HT1080 (cell line): Measurements from ENCODE around the gene HEXIM1. TPM values are rescaled to one million over a fixed set of nuclear protein-coding genes. Genes with fewer than 3 reads are reported as not detected.
A peak's percentile ranks its signal among the peaks of the same experiment; 100 is the strongest.

Experiments
- DNase-seq: peaks from one replicate; pipeline ENCODE4 v3.0.0-alpha.2; 2015; ENCODE audit warnings: low read depth
- total RNA-seq: library from RNA; depleted of rRNA; stranded (reverse); fragments of >200 nt; shearing (Covaris generic); gene quantifications from 2 replicates; pipeline ENCODE4 v1.2.3, GENCODE V29; 2014

Gene HEXIM1
- total RNA-seq, 1 experiment from 2014 or later: 45.7 TPM

DNA sequence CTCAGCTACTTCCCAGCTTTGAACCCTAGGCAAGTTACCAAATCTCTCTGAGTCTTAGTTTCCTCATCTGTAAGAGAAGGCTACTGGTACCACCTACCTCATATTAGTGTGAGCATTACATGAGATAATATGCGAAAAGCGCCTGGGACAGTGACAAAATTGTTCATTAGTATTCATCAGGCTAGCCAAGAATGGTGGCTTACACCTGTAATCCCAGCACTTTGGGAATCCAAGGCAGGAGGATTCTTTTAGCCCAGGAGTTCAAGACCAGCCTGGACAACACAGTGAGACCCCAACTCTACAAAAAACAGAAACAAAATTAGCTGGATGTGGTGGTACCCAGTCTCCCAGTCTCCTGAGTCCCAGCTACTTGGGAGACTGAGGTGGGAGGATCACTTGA lies 19.3 kb upstream of the HEXIM1 start:
- DNase-seq: no peak

DNA sequence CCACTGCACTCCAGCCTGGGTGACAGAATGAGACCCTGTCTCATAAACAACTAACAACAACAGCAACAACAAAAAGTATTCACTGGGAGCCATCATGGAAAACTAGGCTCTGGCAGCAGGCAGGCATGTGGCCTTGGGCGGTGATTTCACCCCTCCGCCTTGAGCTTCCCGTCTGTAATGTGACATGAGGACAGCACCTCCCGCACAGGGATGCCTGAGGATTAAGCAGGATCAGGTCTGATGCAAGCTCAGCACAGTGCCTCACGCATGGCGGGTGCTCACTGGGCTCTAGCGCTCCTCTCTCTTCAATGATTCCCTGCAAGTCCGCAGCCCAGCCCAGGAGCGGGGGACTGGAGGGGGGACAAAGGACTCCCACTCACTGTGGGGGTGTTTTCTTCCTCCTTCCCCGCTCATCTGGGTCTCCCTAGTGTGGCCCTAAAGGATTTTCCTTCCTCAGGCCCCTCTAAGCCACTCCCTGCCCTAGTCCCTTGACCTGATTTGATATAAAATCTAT lies 18.8 kb upstream of the HEXIM1 start:
- DNase-seq: no peak

DNA sequence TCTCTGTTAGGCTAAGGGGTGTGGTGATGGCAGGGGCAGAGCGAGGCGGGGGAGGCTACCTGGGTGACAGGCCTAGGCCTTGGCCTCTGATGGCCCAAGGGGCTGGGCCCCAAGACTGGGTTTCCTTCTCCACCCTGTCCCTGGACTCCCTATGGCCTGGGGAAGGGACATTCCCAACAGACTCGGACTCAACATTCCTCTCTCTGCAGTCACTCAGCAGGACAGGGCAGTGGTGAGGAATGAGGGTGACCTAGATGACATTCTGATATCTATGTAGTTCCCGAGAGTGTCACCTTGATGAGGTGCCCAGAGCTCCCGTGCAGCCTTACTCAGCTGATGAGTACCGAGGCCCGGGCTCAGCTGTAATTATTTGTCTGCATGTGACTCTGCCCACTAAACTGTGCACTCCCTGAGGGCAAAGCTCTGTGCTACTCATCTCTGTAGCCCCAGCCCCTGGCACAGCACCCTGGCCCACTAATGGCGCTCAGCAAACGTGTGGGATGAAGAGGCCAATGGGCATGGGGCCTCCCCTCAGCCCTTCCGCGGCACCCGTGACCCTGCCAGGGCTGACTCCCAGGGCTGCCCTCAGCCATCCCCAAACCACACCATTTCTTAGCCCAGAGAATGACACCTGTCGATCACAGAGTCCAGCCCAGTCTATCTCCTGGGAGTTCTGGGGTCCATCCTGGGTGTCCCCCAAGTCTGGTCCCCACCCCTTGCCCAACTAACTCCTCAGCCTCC lies 18.2 kb upstream of the HEXIM1 start:
- DNase-seq: no peak

- DNase-seq: no peak
Measured at GRCh38 chr17:45130681-45131615, 17.3 kb upstream of the HEXIM1 start.

DNA sequence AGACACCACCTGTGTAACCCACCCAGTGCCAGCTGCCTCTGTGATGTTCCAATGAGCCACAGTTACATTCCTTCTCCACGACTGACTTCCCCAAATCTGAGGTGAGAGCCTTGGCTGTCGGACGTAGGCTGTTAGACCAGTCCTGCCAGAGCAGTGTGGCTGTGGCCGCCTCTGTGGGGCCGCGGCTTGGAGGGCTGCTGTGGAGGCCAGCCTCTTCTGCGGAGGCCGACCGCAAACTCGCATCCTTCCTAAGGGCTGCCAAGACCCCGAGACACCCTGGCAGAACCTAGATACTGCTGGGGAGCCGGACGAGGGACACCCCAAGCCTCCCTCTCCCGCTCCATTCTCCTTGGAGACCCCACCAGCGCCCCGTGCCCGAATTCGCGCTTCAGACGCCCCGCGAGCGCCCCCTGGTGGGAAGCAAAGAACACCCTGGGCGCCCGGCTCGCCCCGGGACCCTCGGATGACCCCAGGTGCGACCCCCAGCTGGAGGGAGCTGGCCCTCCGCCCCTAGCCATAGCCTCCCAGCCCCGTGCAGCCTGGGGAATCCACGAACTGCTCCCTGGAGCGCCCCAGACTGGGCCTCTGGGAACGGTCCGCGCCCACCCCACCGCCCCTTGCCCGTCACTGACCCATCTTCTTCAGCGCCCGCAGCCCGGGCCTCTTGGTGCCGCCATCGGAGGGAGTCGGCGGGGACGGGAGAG lies 16.5 kb upstream of the HEXIM1 start:
- no peak for DNase-seq

DNA sequence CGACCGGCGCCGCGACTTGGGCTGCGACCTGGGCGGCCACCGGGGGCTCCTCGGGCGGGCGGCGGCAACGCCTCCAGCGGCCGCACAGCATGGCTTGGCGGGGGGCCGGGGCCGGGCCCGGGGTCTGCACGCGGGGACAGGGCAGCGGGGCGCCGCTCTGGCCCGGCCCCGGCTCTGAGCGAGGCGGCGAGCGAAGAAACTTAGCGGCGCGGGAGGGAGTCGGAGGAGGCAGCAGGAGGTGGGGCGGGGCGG lies 16.0 kb upstream of the HEXIM1 start, which contains the start of gene PLCD3:
TSS of gene PLCD3 (minus strand) at position 196 of the 252 bp plus-strand sequence. CDS start at position 91, 105 bp downstream.
- no peak for DNase-seq

DNA sequence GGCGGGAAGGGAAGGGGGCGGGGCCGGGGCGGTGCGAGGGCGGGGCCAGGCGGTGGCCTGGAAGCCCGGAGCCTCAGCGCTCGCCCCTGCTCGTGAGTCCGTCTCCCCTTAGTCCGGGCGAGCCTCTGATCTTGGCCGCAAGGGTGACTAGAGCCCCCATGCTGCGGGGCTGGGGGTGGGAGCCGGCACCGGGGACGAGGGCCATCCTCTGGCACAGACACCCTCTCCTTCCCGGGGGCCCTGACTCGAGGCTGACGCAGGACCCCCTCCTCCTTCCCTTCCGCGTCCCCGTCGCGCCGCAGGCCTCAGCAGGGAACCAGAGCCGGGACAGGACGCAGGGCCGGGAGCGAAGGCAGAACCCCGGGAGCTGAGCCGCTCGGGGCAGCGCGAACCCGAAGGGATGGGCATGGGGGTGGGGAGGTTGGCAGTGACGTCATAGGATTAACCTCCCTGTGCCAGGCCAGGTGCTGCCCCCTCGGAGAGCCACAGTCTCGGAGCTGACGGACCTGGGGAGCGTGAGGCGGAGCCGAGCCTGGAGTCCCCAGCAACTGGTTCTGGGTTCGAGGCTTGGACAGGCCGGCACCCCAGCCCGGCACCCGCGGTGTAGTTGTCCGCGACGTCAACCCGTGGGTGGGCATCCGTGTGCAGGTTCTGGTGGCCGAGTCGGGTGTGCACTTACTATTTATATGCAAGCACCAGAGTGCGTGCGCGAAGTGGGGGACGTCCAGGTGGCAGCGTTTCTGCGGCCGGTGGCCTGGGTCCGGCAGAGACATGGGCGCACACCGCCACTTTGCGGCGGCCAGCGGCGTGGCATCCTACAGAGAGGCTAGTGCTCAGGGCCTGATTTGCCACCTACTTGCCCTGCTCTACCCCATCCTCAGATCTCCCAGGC lies 15.5 kb upstream of the HEXIM1 start:
- DNase-seq: peak; percentile 86

GRCh38 chr17:45135192-45135977 lies 12.9 kb upstream of the HEXIM1 start, which contains the start of gene ACBD4:
TSS of gene ACBD4 (plus strand) at chr17:45135687. CDS start at chr17:45136145, 458 bp downstream.
- peak; percentile 95 for DNase-seq

- no peak for DNase-seq
Measured at GRCh38 chr17:45135978-45136791, 12.1 kb upstream of the HEXIM1 start.

- DNase-seq: no peak
Measured at GRCh38 chr17:45136846-45137560, 11.3 kb upstream of the HEXIM1 start.

- no peak for DNase-seq
Measured at GRCh38 chr17:45137561-45138305, 10.5 kb upstream of the HEXIM1 start.

GRCh38 chr17:45138911-45139532 lies 9.3 kb upstream of the HEXIM1 start:
- no peak for DNase-seq

GRCh38 chr17:45139533-45139920 lies 8.7 kb upstream of the HEXIM1 start:
- DNase-seq: no peak

DNA sequence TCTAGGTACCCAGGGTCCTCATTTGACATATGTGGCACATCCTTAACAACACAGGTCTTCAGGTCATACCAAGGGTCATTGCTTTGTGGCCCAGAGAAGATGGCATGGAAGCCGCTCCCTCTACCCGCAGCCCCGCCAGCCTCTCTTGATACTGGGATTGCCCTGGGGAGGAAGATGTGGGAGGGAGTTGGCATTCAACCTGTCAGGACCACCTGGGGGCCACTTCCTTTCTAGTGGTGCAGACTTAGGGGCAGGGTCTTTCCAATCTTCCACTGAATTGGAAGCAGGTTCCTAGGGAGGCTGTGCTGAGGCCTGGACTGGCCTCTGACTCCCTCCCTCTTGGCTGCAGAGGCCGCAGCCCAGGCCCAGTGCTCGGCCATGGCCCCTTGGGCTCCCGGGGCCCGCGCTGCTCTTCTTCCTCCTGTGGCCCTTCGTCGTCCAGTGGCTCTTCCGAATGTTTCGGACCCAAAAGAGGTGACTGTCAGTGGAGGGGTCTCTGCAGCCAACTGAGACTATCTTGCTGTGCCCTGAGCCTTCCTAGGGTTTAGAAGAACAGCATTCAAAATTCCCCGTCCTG lies 5.1 kb upstream of the HEXIM1 start:
- no peak for DNase-seq

DNA sequence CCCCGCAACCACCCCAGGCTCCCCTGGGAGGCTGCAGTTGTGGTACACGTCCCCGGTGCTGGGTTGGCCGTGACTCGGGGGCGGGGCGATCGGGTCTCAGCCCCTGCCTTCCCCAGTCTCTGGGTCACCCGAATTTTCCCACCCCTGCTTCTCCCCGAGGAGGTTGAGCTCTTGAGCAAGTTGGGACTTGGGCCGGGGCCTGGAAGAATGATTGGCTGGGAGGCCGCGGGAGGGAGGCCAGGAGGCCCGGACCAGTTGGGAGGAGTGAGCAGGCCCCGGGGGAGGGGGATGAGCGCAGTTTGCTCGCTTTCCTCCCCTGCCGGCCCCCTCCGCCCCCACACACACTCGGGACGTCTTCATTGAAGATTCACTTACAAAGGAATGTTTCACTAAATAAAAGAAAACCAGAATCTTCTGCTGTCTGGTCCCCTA lies 4.5 kb upstream of the HEXIM1 start:
- DNase-seq: no peak

DNA sequence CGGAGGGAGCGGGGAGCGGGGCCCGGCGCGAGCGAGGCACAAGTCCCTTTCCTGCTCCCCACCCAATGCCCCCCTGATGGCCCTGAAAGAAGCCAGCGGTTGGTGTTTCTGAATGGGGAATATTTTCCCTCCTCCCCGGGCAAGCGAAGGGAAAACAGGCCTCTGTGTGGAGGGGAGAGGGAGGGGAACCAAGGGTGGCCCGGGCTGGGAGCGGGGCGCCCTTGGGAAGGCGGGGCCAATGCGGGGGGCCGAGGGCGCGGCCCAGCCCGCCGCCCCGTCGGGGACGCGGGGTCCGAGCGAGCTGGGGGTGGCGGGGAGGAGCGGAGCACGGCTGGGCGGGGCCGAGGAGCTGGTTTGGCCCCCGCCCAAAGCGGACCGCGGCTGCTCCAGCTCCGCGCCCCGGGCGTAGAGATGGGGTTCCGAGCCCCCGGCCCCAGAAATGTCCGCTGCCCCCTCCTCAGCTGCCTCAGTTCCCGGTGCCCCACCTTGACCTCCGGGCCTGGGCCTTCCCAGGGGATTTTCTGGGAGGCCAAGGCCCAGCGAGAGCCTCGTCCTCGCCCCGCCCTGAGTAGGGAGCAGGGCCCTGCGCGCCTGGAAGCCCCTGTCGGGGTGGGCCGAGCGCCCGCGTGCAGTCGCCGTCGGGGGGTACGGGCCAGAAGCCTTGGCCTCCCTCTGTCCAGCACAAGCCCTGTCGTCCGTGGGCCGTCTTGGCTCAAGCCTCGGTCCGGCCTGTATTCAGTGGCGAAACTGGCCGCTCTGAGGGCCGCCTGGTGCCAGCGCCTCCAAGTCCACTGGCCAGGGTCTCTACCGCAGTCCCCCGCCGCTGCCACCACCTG lies 3.9 kb upstream of the HEXIM1 start:
- DNase-seq: no peak
